HFF-Myc (cell line): ENCODE results near the gene FEN1.

Experiments
- DNase-seq: peaks from one replicate; pipeline ENCODE4 v3.0.0-alpha.2; 2011; ENCODE audit warnings: low read depth; ENCODE audit errors: extremely low read depth
- H3K4me3 ChIP-seq: replicated peaks from 2 replicates; pipeline ENCODE4 v1.5.1; 2011; ENCODE audit warnings: low read depth, mild to moderate bottlenecking, control low read depth, low read length
- CTCF ChIP-seq: IDR thresholded peaks from 2 replicates; pipeline ENCODE4 v1.5.1; 2012; ENCODE audit warnings: mild to moderate bottlenecking, low read depth, low read length, control low read depth; ENCODE audit errors: missing control alignments

FEN1 gene

GRCh38 chr11:61832207-61832606 lies 39.5 kb downstream of the FEN1 start:
- no peak for DNase-seq
- H3K4me3 ChIP-seq: no peak overlapping the region
- TF ChIP-seq CTCF: no peak

- DNase-seq: no peak
- no peak overlapping the region for H3K4me3 ChIP-seq
- TF ChIP-seq CTCF: no peak
Measured at GRCh38 chr11:61832754-61833153, 40.0 kb downstream of the FEN1 start.

- no peak for DNase-seq
- no peak overlapping the region for H3K4me3 ChIP-seq
- TF ChIP-seq CTCF: no peak
Measured at GRCh38 chr11:61833471-61833870, 40.8 kb downstream of the FEN1 start.

GRCh38 chr11:61833926-61834277 lies 41.2 kb downstream of the FEN1 start:
- TF ChIP-seq CTCF: no peak
- H3K4me3 ChIP-seq: no peak overlapping the region
- DNase-seq: no peak

GRCh38 chr11:61834278-61835048 lies 41.8 kb downstream of the FEN1 start:
- H3K4me3 ChIP-seq: no peak overlapping the region
- DNase-seq: no peak
- no peak for TF ChIP-seq CTCF

GRCh38 chr11:61836193-61836592 lies 43.5 kb downstream of the FEN1 start:
- no peak for DNase-seq
- H3K4me3 ChIP-seq: no peak overlapping the region
- TF ChIP-seq CTCF: no peak
